Measurements from ENCODE around the gene CALML6.

CALML6 gene

DNA sequence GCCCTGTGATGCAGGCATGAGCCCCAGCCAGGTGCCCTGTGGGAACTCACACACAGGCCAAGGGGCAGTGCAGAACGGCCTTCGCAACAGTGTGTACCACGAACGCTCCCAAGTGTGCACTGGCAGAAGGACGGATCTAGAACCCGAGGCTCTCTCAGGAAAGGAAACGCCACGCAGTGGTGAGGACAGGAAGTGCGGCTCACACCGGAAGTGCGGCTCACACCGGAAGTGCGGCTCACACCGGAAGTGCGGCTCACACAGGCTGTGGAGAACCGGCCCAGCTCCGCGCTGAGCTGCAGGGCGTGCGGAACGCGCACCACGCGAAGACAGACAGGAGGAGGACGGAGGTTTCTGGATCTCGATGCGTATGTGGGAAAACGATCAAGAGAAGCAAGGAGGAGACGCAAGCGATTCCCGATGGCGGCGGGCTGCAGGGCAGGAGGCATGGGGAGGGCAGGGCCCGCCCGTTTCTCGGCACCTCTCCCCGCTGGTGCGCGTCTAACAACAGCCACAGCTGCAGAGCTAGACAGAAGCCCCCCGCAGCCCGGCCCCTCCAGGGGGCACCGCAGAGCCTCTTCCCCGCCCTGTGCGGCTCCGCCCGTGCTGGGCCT lies 39.9 kb downstream of the CALML6 start:
- no peak for DNase-seq (ENCODE audit: low spot score)
- Histone ChIP-seq H3K4me3 (no peak overlapping the region), H3K27ac (no peak overlapping the region)
- TF ChIP-seq, protein P1, sequence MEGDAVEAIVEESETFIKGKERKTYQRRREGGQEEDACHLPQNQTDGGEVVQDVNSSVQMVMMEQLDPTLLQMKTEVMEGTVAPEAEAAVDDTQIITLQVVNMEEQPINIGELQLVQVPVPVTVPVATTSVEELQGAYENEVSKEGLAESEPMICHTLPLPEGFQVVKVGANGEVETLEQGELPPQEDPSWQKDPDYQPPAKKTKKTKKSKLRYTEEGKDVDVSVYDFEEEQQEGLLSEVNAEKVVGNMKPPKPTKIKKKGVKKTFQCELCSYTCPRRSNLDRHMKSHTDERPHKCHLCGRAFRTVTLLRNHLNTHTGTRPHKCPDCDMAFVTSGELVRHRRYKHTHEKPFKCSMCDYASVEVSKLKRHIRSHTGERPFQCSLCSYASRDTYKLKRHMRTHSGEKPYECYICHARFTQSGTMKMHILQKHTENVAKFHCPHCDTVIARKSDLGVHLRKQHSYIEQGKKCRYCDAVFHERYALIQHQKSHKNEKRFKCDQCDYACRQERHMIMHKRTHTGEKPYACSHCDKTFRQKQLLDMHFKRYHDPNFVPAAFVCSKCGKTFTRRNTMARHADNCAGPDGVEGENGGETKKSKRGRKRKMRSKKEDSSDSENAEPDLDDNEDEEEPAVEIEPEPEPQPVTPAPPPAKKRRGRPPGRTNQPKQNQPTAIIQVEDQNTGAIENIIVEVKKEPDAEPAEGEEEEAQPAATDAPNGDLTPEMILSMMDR (IDR thresholded peaks at IDR 0.05) = no peak

DNA sequence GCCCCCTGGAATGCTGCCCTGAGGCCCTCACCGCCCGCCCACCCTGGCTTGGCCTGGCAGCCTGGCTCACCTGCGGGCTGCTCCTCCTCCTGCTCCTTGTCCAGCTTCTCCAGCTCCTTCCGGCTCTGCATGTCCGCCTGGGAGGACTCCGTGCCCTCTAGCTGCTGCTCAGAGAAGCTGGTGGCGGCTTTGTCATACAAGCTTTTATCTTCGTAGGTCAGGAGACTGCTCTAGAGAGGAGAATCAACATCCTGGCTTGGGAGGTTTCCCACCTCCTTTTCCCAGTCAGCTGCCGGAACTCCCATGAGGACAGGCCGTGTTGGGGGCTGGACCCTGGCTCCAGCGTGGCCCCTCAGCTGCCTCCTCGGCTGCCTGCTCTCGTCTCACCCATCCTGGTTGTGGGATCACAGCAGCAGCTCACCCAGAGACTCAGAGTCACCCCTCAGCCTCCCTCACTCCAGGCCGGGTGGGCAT lies 40.6 kb downstream of the CALML6 start:
- Histone ChIP-seq H3K27ac (no peak overlapping the region), H3K4me3 (no peak overlapping the region)
- DNase-seq (ENCODE audit: low spot score) = no peak
- TF ChIP-seq, protein P1 (IDR thresholded peaks at IDR 0.05) = no peak

DNA sequence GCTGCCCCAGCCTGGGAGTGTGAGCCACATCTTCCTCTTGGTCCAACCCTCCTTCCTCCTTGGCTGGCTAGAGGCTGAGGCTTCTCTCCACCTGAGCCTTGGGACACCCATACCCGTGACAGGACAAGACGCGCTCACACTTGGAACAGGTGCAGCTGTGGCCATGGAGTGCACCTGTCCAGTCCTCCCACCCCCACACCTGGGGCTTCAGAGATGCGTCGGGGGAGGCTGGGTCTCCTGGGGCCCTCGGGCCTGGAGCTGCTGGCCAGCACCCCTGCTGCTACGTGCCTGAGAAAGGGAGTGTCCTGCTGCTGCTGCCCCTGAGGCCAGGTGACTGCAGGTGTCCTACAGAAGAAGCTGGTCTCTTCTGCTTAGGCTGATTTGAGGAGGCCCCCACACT lies 41.0 kb downstream of the CALML6 start:
- Histone ChIP-seq H3K4me3 (no peak overlapping the region), H3K27ac (no peak overlapping the region)
- no peak for DNase-seq (ENCODE audit: low spot score)
- TF ChIP-seq, protein P1 (IDR thresholded peaks at IDR 0.05) = no peak

DNA sequence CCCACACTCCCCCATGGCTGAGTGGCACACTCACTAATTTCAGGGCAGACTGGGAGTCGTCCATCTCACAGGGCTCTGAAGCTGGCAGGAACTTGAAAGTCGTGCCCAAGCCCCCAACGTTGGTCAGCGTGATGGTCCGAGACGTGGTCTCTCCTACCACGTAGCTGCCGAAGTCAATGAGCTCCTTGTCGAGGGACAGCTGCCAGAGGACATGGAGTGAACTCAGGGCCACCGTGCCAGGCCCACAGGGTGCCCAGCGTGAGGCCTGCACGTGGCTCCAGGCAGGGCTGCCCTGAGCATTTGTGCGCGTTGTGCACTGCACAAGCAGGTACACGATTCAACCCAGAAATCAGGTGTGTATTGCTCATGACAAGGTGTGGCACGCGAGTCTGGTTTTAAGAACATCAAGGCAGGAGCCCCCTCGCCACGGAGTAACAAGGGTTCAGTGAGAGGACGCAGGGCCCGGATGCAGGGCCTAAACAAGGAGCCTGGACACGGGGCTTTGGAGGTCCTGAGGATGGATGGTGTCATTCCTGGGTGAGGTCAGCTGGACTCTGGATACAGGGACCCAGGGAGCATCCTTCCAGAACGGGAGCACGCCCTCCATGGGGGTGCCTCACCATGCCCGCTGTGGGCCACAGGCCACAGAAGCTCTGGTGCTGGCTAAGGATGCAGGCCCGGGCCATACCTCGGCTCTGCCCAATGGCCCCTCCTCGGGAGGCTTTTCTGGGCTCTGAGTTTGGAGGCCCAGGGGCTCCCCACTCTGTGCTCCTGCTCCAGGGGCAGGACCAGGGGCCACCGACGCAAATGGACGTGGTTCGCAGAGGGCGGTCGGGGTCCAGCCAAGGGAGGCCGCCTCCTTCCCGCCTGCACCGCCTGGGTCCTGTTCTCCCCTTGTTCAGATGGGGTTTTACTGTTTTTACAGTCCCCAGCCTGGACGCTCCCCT lies 41.8 kb downstream of the CALML6 start:
- DNase-seq (ENCODE audit: low spot score) = no peak
- Histone ChIP-seq H3K27ac (no peak overlapping the region), H3K4me3 (no peak overlapping the region)
- TF ChIP-seq, protein P1 (IDR thresholded peaks at IDR 0.05) = no peak

DNA sequence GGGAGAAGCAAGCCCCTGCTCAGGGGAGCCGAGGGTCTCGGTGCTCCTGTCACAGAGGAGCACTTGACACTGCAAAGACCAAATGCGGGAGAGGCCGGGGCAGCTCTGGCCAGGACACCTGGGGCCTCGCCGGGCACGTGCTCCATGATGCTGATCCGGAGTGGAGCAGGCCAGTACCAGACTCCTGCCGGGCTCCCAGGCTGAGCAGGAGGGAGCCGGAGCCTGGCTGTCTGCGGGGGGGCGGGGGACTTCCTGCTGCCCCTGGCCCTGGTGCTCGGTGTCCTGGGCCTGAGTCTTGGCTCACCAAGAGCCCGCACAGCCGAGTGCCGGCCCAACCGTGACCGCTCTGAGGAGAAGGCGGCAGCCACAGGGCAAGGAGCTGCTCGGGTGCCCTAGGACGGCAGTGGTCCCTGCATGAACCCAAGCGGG lies 42.5 kb downstream of the CALML6 start:
- TF ChIP-seq, protein P1 (IDR thresholded peaks at IDR 0.05) = no peak
- Histone ChIP-seq H3K4me3 (no peak overlapping the region), H3K27ac (no peak overlapping the region)
- DNase-seq (ENCODE audit: low spot score) = no peak

DNA sequence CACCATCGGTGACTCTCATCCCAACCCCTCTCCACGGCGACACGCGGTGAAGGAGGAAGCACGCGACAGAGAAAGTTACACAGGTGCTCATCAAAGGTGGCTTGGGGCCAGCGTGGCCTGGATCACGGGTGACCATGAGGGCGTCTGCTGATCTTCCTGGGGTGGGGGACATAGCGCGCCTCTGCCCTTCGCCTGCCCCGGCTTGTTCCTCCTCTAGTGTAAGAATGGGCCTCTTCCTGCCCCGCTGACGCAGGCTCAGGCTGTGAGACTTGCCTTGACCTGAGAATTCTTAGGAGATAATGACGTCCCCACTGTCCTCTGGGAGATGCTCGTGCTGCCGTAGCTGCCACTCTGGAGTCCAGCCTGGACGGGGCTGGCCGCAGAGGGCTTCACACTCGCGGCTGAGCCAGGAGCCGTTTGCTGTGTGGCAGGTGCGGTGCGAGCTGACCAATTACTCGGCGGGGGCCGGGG lies 43.0 kb downstream of the CALML6 start:
- H3K4me3 ChIP-seq = no peak overlapping the region
- no peak overlapping the region for H3K27ac ChIP-seq
- TF ChIP-seq, protein P1 (IDR thresholded peaks at IDR 0.05) = no peak
- no peak for DNase-seq (ENCODE audit: low spot score)
